IPS-18a (cell line): Measurements from ENCODE around the gene TIMP3.
"Not testable (repeated sequence)": the region's sequence is repeated elsewhere in the genome, so short reads cannot be mapped to it uniquely, and the experiment has no call there.

Source experiments
- H3K27ac ChIP-seq: one replicate; pipeline ENCODE4 v1.5.1; 2013; ENCODE audit warnings: low read length
- H3K27me3 ChIP-seq: one replicate; pipeline ENCODE4 v1.6.1; 2013; ENCODE audit warnings: mild to moderate bottlenecking, low read length; ENCODE audit not compliant: control insufficient read depth, insufficient read depth
- H3K36me3 ChIP-seq: one replicate; pipeline ENCODE4 v1.6.1; 2013; ENCODE audit warnings: low read depth, low read length; ENCODE audit not compliant: control insufficient read depth
- H3K4me1 ChIP-seq: one replicate; pipeline ENCODE4 v1.6.1; 2013; ENCODE audit warnings: low read depth, low read length; ENCODE audit not compliant: control insufficient read depth
- H3K4me3 ChIP-seq: one replicate; pipeline ENCODE4 v1.5.1; 2013; ENCODE audit warnings: low read length
- H3K9ac ChIP-seq: one replicate; pipeline ENCODE4 v1.6.1; 2013; ENCODE audit warnings: mild to moderate bottlenecking, low read length, moderate library complexity
- H3K9me3 ChIP-seq: one replicate; pipeline ENCODE4 v1.6.1; 2013; ENCODE audit warnings: low read depth, low read length; ENCODE audit not compliant: control insufficient read depth

Gene TIMP3

GRCh38 chr22:32862936-32863661 is 61.6 kb downstream of the TIMP3 start:
- no peaks in the 10 kb centered on the region for H3K27me3 ChIP-seq
- H3K4me3 ChIP-seq: no peak overlapping the region
- H3K4me1 ChIP-seq: no peaks in the 10 kb centered on the region
- no peak overlapping the region for H3K9ac ChIP-seq
- H3K36me3 ChIP-seq: peaks cover 7% of the 10 kb centered on the region
- no peaks in the 10 kb centered on the region for H3K9me3 ChIP-seq
- no peak overlapping the region for H3K27ac ChIP-seq

- H3K9me3 ChIP-seq: no peaks in the 10 kb centered on the region
- no peak overlapping the region for H3K9ac ChIP-seq
- H3K4me3 ChIP-seq: no peak overlapping the region
- no peak overlapping the region for H3K27ac ChIP-seq
- H3K4me1 ChIP-seq: no peaks in the 10 kb centered on the region
- H3K27me3 ChIP-seq: no peaks in the 10 kb centered on the region
- H3K36me3 ChIP-seq: peaks cover 7% of the 10 kb centered on the region
These were observed 62.5 kb downstream of the TIMP3 start for GRCh38 chr22:32864041-32864440.

- H3K9me3 ChIP-seq: no peaks in the 10 kb centered on the region
- H3K4me3 ChIP-seq: no peak overlapping the region
- no peak overlapping the region for H3K9ac ChIP-seq
- H3K4me1 ChIP-seq: no peaks in the 10 kb centered on the region
- no peak overlapping the region for H3K27ac ChIP-seq
- H3K27me3 ChIP-seq: no peaks in the 10 kb centered on the region
- H3K36me3 ChIP-seq: peaks cover 7% of the 10 kb centered on the region
These were observed 63.1 kb downstream of the TIMP3 start for GRCh38 chr22:32864596-32864995.

GRCh38 chr22:32866953-32867352 is 65.4 kb downstream of the TIMP3 start:
- Histone ChIP-seq H3K4me3 (no peak overlapping the region), H3K9ac (no peak overlapping the region), H3K9me3 (no peaks in the 10 kb centered on the region), H3K36me3 (no peaks in the 10 kb centered on the region), H3K27me3 (no peaks in the 10 kb centered on the region), H3K4me1 (no peaks in the 10 kb centered on the region), H3K27ac (no peak overlapping the region)

- Histone ChIP-seq H3K36me3 (no peaks in the 10 kb centered on the region), H3K4me3 (no peak overlapping the region), H3K9ac (no peak overlapping the region), H3K4me1 (no peaks in the 10 kb centered on the region), H3K9me3 (no peaks in the 10 kb centered on the region), H3K27me3 (no peaks in the 10 kb centered on the region), H3K27ac (no peak overlapping the region)
These were observed 67.4 kb downstream of the TIMP3 start for GRCh38 chr22:32868946-32869345.

- no peak overlapping the region for H3K4me3 ChIP-seq
- H3K9me3 ChIP-seq: no peaks in the 10 kb centered on the region
- no peaks in the 10 kb centered on the region for H3K4me1 ChIP-seq
- no peak overlapping the region for H3K9ac ChIP-seq
- H3K27me3 ChIP-seq: no peaks in the 10 kb centered on the region
- H3K27ac ChIP-seq: no peak overlapping the region
- no peaks in the 10 kb centered on the region for H3K36me3 ChIP-seq
These were observed 69.0 kb downstream of the TIMP3 start for GRCh38 chr22:32870474-32870873.

GRCh38 chr22:32873604-32874003 is 72.1 kb downstream of the TIMP3 start:
- not testable (repeated sequence) for H3K9ac ChIP-seq, H3K9me3 ChIP-seq, H3K27me3 ChIP-seq, H3K4me3 ChIP-seq, H3K4me1 ChIP-seq, H3K27ac ChIP-seq, H3K36me3 ChIP-seq

- Histone ChIP-seq H3K27me3 (no peaks in the 10 kb centered on the region), H3K4me3 (no peak overlapping the region), H3K9me3 (no peaks in the 10 kb centered on the region), H3K4me1 (no peaks in the 10 kb centered on the region), H3K9ac (no peak overlapping the region), H3K36me3 (no peaks in the 10 kb centered on the region), H3K27ac (no peak overlapping the region)
These were observed 72.9 kb downstream of the TIMP3 start for GRCh38 chr22:32874385-32874784.

GRCh38 chr22:32874976-32875375 is 73.5 kb downstream of the TIMP3 start:
- Histone ChIP-seq H3K27ac (no peak overlapping the region), H3K27me3 (no peaks in the 10 kb centered on the region), H3K4me3 (no peak overlapping the region), H3K9me3 (no peaks in the 10 kb centered on the region), H3K36me3 (no peaks in the 10 kb centered on the region), H3K9ac (no peak overlapping the region), H3K4me1 (no peaks in the 10 kb centered on the region)

- H3K4me3 ChIP-seq: no peak overlapping the region
- no peaks in the 10 kb centered on the region for H3K27me3 ChIP-seq
- H3K9me3 ChIP-seq: no peaks in the 10 kb centered on the region
These were observed 75.0 kb downstream of the TIMP3 start for GRCh38 chr22:32876516-32876915.

GRCh38 chr22:32877196-32877595 is 75.7 kb downstream of the TIMP3 start:
- no peaks in the 10 kb centered on the region for H3K27me3 ChIP-seq
- no peaks in the 10 kb centered on the region for H3K4me1 ChIP-seq
- H3K9ac ChIP-seq: no peak overlapping the region
- H3K9me3 ChIP-seq: no peaks in the 10 kb centered on the region
- H3K36me3 ChIP-seq: no peaks in the 10 kb centered on the region
- no peak overlapping the region for H3K27ac ChIP-seq
- H3K4me3 ChIP-seq: no peak overlapping the region

More at GRCh38 chr22:32876516-32876915, 75.0 kb downstream of the TIMP3 start:
- no peaks in the 10 kb centered on the region for H3K4me1 ChIP-seq
- H3K9ac ChIP-seq: no peak overlapping the region
- H3K36me3 ChIP-seq: no peaks in the 10 kb centered on the region
- no peak overlapping the region for H3K27ac ChIP-seq

- Histone ChIP-seq H3K9ac (no peak overlapping the region), H3K27me3 (no peaks in the 10 kb centered on the region), H3K9me3 (no peaks in the 10 kb centered on the region), H3K4me3 (no peak overlapping the region), H3K36me3 (no peaks in the 10 kb centered on the region), H3K4me1 (no peaks in the 10 kb centered on the region), H3K27ac (no peak overlapping the region)
These were observed 78.0 kb downstream of the TIMP3 start for GRCh38 chr22:32879550-32879949.
